Activated CD8-positive, alpha-beta memory T cell treated with anti-CD3 and anti-CD28 coated beads for 48 hours (primary cell): ENCODE results near the gene D2HGDH.
"Not testable (repeated sequence)": the region's sequence is repeated elsewhere in the genome, so short reads cannot be mapped to it uniquely, and the experiment has no call there.

Experiments
- DNase-seq, 3 experiments: peaks; one replicate each; pipeline ENCODE4 v3.0.0-alpha.2; 2020; ENCODE audit warnings: low read depth in 2 of 3, low spot score in 2 of 3

D2HGDH gene

DNA sequence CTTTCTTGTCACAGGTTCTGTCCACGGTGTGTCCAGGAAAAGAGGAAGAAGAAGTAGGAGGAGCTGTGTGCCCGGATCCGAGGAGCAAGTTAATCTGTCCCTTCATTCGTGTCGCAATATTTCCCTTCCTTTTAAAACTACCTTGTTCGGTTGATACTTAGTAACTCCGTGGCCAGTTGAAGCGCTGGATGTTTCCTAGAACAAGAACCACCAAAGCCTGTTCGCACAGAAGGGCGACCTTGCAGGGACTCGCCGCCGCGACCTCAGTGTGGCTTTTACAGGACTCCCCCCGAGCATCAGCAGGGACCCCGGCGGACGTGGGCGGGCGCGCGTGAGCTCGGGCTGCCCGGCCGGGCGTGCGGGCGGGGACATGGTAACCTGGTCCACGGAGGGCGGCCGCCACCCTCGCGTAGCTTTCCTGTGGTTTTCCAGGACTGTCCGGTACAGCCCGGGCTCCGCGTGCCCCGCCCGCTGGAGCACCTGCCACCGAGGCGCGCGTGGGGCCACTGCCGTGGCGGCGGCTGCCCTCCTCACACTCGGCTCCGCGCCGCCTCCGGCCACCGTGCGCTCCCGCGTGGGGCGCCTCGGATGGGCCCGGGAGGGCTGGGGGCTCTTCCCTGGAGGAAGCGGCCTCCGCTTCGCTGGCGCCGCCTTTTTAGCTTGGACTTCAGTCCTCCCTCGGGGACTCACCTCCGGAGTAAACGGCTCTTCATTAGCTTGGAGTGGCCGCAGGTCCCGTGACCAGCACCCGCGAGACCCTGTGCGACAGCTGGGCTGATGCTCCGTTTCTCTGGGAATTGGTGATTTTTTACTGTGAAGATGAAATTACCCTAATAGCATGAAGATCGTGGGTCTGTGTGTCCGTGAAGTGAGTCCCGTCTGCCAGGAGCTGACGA is 9.2 kb upstream of the D2HGDH start:
- DNase-seq: no peak

DNA sequence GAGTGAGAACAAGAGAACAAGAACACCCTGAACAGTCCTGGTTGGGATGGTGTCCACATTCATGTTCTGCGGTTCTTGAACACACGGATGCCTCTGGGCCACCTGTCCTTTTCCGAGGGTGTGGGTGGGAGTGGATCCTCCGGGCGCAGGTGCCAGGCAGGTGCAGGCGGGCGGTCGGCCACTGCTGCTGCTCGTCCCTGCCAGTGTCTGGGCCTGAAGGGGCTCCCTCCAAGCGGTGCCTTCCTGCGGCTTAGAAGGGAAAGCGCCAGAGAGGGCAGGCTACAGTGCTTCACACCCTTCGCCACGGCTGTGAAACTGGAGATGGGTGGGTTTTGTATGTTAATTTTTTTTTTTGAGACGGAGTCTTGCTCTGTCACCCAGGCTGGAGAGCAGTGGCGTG is 8.0 kb upstream of the D2HGDH start:
- DNase-seq: no peak

DNA sequence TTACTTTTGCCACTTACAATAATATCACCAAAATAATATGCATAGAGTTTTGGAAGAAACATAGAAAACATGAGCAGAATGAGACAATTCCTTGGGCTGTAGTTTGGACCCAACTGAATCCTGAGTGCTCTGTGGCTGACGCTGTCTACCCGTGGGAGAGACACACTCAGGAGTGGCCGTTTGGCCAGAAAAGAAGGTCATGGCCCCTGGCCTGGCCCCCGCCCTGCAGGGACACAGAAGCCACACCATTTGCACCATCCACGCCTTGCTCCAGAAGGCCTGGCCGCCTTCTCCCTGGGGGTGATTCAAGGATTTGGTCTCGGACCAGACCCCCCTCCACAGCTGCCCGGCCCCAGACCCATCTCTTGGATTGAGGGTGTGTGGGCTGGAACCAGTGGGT is 6.4 kb upstream of the D2HGDH start:
- no peak for DNase-seq

DNA sequence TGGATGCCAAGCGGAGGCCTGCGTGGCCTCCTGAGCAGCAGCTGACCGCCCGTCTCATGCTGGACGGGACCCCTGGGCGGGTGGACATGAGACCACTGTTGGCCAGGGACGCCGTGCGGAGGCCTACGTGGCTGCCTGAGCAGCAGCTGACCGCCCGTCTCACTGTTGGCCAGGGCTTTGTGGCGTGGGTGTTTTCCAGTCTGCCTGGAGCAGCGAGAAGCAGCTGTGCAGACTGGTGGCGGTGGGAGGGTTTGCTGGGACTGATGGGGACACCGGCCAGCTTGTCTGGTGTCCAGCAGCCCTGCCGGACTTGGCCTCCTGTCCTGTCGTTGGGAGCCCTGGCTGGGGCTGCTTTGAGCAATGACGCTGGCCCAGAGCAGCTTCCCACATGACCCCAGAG is 5.8 kb upstream of the D2HGDH start:
- DNase-seq: no peak

DNA sequence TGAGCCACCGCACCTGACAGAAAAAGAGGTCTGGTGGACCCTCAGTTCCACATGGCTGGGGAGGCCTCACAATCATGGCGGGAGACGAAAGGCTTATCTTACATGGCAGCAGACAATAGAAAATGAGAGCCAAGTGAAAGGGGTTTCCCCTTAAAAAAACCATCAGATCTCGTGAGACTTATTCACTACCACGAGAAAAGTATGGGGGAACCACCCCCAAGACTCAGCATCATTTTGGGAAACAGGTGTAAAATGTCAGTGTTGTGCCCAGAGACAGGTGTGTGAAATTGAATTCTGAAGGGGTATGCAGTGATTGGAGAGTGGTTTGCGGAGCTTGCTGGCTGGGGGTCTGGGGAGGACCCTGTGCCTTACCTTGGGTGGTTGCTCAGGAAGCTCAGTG is 4.6 kb upstream of the D2HGDH start:
- DNase-seq: no peak

DNA sequence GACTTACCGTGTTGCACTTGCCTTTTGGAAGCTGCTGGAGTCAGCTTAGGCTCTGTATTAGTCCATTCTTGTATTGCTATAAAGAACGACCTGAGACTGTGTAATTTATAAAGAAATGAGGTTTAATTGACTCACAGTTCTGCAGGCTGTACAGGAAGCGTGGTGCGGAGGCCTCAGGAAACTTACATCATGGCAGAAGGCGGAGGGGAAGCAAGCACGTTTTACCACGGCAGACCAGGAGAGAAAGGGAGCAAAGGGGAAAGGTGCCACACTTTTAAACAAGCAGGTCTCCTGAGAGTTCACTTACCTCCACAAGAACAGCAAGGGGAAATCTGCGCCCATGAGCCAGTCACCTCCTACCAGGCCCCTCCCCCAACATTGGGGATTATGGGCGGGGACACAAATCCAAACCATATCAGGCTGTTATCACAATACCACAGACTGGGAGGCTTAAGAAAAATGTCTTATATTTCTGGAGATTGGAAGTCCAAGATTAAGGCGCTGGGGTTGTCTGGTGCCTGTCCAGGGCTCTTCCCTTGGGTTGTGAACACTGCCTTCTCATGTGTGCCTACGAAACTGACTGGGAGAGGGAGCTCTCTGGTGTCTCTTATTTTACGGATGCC is 3.6 kb upstream of the D2HGDH start:
- no peak for DNase-seq

DNA sequence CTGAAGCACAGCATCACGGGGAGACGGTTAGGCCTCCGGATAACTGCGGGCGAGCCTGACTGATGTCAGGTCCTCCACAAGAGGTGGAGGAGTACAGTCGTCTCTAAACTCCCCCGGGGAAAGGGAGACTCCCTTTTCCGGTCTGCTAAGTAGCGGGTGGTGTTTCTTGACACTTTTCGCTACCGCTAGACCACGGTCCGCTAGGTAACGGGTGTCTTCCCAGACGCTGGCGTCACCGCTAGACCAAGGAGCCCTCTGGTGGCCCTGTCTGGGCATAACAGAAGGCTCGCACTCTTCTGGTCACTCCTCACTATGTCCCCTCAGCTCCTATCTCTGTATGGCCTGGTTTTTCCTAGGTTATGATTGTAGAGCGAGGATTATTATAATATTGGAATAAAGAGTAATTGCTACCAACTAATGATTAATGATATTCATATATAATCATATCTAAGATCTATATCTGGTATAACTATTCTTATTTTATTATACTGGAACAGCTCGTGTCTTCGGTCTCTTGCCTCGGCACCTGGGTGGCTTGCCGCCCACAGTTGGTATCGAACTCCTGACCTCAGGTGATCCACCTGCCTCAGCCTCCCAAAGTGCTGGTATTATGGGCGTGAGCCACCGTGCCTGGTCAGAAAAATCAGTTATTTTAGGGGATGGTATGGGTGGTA is 1.8 kb upstream of the D2HGDH start:
- DNase-seq: peak in 1 of 3 experiments; percentile 44

DNA sequence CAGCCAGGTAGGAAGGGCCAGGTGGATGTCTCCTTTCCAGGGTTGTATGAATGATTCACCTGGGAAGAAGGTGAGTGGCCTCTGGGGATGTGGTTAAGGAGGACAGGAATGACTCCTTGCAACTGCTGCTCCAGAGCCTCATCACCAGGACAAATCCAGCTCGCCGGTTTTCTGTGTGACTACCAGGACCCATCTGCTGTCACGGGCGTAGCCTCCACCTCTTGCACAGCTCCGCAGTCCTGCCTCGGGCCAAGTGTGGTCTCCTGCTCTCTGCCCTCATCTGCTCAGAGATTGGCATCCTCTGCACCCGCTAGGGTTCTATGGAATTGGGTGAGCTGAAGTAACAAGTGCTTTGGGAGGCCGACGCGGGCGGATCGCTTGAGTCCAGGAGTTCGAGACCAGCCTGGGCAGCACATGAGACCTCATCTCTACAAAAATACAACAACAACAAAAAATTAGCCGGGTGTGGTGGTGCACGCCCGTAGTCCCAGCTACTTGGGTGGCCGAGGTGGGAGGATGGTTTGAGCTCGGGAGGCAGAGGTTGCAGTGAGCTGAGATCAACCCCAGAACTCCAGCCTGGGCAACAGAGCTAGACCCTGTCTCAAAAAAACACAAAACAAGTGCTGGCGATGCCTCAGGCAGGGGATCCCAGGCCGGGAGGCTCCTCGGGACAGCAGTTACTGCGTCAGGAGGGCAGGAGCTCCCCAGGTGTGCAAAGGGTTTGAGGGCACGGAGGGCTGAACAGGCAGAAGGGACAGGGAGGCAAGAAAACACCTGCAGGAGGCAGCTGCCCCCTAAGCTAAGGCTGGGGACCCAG is 831 bp upstream of the D2HGDH start:
- no peak for DNase-seq

DNA sequence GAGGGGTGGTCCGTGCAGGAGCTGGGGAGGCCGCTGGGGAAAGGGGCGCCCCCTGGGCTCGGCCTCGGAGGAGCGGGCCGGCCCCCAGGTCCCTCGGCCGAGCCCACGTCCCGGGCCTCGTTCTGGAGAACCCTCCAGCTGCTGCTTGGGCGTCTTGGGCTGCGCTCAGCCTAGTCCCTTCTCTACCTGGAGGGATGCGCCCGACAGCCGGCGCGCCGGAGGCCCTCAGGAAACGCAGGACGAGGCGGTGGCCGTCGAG is 293 bp upstream of the D2HGDH start:
- DNase-seq: no peak

DNA sequence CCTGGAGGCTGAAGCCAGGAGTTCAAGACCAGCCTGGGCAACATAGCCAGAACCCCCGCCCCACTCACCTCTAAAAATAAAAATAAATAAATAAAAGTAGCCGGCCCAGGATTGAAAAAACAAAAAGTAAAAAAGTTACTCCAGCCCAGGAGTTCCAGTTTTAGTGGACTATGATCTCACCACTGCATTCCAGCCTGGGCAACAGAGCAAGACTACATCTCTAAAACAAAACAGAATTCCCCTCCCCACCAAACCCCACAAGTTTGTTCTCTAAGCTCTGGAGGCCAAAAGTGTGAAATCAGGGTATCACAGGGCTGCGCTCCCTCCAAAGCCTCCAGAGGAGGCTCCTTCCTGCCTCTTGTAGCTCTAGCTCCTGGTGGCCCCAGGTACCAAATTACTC is 1.7 kb downstream of the D2HGDH start:
- no peak for DNase-seq

DNA sequence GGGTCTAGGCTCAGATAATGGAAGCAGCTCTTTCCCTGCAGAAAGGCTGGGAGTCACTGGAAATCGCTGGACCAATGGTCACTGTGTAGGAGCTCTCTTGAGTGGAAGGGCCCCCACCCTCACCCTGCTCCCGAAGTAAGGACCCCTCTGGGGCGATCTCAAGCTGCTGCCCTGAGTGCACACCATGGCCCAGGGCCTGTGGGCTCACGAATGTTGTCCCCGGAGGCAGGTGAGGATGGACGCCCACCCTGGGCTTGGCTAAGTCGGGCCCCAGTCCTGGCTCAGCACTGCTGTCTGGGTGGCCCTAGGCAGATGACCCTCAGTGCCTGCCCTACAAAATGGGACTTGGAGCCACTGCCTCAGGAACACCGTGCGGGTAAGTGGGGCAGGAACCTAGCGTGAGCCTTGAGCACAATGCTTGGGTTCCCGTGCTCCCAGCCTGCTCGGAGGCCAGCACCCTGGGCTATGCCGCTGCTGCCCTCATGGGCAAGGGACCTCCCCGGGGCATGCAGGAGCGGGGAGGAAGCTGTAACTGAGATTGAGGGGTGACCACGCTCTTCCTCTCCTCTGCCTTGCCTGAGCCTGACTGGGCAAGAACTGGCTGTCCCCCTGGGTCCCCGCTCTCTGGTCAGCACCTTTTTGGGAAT is 3.7 kb downstream of the D2HGDH start:
- DNase-seq: no peak

DNA sequence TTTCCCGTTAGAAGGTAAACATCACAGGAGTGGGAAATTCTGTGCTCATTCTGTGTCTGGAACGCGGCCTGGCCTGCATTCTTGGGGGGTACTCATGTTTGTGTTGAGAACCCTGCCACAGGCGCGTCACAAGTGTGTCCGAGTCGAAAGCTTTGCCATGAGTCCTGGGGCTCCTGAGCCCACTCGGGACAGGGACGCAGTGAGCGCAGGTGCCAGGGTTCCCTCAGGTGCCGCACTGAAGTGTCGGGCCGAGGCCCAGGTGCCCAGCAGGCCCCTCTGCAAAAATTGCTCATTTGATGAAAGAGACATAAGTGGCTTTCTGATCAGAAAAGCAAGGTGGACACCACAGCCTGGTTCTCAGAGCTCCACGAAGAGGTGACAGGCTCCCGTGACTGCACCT is 4.7 kb downstream of the D2HGDH start:
- no peak for DNase-seq

DNA sequence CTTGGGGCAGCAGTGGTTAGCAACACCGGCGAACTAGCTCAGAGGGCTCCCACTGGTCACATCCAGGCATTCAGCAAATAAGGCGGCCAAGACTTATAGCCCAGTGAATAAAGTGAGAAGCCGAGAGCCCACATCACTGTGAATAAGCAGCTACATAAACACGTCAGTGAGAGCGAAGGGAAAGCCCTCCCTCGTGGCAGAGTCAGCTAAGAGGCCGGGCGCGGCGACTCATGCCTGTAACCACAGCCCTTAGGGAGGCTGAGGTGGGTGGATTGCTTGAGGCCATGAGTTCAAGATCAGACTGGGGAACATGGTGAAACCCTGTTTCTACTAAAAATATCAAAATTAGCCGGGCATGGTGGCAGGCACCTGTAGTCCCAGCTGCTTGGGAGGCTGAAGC is 5.2 kb downstream of the D2HGDH start:
- peak in 2 of 3 experiments; percentile 56 to 60 for DNase-seq

DNA sequence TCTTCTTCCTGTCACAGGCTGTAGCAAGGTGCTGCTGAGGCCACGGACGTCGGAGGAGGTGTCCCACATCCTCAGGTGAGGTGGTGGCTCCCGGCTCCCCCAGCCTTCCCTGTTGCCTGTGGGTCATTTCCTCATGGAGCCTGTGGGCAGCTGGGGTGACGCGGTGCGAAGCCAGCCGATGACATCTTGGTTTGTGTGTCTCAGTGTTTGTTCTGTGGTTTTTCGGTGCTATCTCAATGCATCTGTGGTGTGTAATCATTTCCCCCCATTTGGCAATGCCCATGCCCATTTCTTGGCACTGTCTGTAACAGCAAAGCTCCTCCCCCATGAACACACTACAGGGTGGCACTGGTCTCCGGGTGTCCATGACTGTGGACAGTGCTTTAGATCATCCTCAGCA is 6.6 kb downstream of the D2HGDH start:
- no peak for DNase-seq

DNA sequence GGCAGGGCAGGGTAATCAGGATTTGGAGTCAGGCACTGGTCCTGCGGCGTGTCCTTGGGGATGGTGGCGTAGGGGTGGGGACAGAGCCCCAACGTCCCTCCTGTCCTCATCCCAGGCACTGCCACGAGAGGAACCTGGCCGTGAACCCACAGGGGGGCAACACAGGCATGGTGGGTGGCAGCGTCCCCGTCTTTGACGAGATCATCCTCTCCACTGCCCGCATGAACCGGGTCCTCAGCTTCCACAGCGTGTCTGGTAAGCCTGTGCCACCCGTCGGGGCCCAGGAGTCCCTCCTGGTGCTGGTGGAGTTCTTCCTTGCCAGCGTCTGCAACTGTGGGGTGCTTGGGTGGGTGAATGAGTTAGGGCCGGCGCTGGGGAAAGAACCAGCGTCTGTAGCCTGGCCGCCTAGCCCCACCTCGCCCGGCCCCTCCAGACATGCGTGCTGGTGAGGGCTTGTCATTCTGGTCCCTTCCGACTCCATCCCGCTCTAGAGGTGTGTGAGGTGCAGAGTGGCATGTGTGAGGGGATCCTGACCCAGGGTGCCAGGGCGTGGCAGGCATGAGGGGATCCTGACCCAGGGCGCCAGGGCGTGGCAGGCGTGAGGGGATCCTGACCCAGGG is 8.0 kb downstream of the D2HGDH start:
- no peak for DNase-seq

DNA sequence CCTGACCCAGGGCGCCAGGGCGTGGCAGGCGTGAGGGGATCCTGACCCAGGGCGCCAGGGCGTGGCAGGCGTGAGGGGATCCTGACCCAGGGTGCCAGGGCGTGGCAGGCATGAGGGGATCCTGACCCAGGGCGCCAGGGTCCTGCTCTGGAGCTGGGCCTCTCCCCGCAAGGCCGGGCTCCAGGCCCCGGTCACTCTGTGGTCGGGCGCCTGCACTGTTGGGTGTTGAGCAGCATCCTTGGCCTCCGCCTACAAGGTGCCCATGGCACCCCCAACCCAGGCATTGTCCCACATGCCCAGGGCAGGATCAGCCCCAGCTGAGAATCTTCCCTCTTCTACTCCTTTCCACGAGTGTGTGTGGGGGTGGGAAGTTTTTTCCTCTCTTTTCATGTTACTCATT is 8.6 kb downstream of the D2HGDH start:
- DNase-seq: not testable (repeated sequence)

DNA sequence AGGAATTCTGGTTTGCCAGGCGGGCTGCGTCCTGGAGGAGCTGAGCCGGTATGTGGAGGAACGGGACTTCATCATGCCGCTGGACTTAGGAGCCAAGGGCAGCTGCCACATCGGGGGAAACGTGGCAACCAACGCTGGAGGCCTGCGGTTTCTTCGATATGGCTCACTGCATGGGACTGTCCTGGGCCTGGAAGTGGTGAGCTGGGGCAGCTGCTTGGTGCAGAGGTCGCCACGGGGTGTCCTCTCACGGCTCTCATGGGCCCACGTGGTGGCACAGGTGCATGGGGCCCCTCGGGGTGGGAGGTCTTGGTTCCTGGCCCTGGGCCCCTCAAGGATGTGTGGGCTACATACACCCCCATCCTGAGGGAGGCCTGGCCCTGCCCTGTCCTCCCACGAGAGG is 9.2 kb downstream of the D2HGDH start:
- no peak for DNase-seq

DNA sequence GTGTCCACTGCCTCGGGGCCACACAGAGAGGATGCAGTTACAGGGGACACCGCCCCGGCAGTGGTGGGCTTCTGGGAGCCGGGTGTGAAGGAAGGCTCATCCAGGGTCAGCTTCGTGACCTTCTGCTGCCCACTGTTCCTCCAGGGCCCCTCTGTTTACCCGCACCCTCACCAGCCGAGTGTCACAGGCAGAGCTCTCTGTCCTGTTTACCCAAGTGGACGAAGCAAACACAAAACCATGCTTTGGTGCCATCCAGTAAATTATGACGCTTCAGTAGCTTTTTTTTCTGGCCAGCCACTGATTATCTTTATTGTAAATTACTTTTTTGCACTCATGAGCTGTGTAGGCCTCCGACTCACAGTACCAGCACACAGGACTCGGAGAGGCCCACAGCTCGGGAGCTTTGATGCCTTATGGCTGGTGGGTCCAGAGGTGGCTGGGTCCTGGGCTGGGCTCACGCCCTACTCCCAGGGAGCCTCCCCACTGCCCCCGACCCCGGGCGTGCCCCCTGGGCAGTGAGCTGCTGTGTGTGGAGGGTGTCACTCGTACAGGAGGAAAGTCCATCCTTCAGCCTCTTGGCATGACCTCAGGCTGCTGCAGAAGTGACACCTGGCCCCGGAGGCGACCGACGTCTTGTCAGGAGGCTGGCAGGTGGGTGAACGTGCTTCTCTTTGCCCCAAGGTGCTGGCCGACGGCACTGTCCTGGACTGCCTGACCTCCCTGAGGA is 9.8 kb downstream of the D2HGDH start:
- no peak for DNase-seq

DNA sequence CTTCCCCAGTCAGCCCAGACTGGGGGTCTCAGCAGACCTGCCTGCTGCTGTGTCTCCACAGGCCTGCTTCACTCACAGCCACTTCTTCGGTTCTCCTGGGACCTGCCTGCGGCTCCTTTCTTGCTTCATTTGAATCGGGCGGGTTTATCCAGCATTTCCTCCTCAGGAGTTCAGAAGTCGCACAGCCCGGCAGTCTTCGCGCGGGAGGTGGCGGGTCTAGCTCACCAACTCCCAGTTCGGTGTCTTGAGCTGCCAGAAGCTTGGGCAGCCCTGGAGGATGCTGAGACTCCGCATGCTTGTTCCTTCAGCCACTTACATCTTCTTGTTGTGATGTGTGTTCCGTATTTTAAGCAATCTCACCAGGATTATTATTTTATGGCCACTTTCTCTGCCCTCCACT is 10.8 kb downstream of the D2HGDH start:
- no peak for DNase-seq

DNA sequence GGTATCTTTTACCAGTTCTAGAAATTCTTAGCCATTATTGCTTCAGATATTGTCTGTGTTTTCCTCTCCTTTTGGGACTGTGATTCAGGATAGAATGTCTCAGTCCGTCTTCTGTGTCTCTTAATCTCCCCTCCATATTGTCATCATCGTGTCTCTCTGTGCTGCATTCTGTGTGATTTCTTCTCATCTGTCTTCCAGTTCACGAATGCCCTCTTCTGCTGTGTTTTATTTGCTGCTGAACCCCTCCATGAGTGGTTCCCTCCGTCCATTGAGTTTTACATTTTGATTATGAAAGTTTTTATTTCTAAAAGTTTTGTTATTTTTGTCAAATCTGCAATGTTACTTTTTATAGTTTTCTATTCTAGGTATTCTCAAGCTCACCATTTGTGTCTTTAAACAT is 11.7 kb downstream of the D2HGDH start:
- no peak for DNase-seq
